ENCODE results near the gene PRKRIP1.
"Not testable (repeated sequence)": the region's sequence is repeated elsewhere in the genome, so short reads cannot be mapped to it uniquely, and the experiment has no call there.

Gene PRKRIP1

DNA sequence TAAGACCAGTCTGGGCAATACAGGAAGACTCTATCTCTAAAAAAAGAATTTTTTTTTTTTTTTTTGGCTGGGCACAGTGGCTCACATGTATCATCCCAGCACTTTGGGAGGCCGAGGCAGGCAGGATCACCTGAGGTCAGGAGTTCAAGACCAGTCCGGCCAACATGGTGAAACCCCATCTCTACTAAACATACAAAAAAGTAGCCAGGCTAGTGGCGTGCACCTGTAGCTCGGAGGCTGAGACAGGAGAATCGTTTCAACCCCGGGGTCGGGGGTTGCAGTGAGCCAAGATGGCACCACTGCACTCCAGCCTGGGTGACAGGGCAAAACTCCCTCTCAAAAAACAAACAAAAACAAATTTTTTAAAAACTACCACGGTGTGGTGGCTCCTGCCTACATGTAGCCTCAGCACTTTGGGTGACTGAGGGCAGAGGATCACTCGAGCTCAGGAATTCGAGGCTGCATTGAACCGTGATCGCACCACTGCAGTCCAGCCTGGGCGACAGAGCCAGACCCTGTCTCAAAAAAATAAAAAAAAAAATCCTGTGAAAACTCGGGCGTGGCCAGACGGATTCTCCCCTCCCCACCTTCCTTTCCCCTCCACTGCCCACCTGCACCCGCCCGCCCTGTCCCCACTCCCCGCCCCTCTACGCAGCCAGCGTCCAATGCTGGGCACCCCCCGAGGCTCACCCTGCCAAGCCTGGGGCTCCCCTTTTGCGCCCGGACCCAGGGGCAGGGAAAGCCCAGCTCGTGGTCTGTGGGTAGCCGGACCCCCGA, 36.5 kb downstream of the PRKRIP1 start:
- no peak for DNase-seq

DNA sequence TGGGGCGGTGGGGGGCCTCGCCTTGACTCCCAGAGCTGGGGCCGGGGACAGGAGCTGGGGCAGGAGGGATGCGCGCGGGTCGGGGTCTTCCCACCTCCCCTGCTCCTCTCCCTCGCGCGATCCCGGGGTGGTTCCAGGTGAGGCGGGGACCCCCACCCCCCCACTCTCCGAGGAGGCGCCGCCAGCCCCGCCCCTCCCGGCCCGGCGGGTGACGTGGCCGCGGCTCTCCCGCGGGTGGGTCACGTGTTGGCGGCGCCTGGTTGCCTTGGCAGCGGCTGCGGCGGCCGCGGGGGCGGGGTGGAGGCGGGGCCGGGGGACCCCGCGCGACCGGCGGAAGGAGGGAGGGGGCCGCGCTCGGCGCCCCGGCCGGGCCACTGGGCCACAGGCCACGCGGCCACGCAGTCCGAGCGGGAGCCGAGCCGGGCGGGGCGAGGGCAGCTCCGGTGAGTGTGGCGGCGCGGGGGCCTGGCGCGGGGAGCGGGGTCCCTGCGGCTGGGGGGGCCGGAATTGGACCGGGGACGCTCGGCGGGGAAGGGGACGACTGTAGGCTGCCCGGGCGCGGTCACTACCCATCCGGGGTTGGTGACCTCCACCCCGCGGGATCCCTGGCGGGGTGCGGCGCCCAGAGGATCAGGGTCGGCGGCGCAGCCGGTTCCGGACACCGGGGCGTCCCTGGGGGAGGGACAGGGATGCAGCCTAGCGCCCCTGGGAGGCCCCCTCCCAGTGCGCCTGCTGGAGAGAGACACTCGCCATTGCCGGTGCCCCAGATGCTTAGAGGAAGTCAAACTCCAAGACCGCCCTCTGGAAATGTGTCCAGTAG, 37.3 kb downstream of the PRKRIP1 start, which contains the start of gene ORAI2:
ORAI2 (plus strand) TSS at position 357 of the 820 bp plus-strand sequence. CDS start 5,382 bp downstream, outside the sequence.
- peak; percentile 91 for DNase-seq

GRCh38 chr7:102434039-102434486, 37.9 kb downstream of the PRKRIP1 start:
- peak; percentile 40 for DNase-seq

- DNase-seq: no peak
These were observed 40.0 kb downstream of the PRKRIP1 start for GRCh38 chr7:102436118-102436517.

- DNase-seq: no peak
These were observed 44.0 kb downstream of the PRKRIP1 start for GRCh38 chr7:102439963-102440795.

DNA sequence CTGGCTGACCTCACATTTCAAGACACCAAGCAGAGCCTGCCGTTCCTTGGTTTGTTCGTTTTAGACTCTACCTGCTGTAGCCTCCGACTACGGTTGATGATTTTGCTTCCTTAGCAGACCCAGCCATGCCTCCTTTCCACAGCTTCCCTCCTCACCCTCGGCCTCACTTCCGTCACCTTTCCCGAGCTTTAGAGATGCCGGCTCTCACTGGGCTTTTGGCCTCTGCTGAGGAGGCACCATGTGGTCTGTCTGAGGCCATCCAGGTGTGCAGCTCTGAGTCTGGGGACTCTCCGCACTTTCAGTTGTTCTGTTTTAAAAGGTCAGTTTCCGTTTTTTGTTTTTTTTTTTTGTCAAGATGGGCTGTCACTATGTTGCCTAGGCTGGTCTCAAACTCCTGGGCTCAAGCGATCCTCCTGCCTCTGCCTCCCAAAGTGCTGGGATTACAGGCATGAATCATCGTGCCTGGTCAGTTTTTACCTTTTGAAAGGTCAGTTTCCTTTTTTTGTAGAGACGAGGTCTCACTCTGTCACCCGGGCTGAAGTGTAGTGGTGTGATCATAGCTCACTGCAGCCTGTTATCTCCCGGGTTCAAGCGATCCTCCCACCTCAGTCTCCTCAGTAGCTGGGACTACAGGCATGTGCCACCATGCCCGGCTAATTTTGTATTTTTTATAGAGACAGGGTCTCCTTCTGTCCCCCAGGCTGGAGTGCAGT, 49.0 kb downstream of the PRKRIP1 start:
- no peak for DNase-seq

DNA sequence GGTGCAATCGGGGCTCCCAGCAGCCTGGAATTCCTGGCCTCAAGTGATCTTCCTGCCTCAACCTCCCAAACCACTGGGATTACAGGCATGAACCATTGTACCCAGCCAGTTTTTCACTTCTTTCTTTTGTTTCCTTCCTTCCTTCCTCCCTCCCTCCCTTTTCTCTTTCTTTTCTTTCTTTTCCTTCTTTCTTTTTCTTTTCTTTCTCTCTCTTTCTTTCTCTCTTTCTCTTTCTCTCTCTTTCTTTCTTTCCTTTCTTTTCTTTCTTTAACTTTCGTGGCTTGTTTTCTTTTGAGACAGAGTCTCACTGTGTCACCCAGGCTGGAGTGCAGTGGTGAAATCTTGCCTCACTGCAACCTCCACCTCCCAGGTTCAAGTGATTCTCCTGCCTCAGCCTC, 49.5 kb downstream of the PRKRIP1 start:
- DNase-seq: no peak

DNA sequence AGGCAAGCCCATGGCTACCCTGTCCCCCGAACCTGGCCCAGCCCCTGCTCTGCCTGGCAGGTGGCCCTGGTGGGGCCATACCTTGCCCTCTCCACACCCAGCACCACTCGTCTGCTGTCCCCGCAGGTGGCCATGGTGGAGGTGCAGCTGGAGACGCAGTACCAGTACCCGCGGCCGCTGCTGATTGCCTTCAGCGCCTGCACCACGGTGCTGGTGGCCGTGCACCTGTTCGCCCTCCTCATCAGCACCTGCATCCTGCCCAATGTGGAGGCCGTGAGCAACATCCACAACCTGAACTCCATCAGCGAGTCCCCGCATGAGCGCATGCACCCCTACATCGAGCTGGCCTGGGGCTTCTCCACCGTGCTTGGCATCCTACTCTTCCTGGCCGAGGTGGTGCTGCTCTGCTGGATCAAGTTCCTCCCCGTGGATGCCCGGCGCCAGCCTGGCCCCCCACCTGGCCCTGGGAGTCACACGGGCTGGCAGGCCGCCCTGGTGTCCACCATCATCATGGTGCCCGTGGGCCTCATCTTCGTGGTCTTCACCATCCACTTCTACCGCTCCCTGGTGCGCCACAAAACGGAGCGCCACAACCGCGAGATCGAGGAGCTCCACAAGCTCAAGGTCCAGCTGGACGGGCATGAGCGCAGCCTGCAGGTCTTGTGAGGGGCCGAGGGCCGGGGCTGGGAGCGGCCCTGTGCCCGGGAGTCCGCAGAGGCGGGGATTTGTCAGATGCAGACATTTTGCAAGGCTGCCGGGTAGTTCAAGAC, 50.4 kb downstream of the PRKRIP1 start:
- DNase-seq: no peak

DNA sequence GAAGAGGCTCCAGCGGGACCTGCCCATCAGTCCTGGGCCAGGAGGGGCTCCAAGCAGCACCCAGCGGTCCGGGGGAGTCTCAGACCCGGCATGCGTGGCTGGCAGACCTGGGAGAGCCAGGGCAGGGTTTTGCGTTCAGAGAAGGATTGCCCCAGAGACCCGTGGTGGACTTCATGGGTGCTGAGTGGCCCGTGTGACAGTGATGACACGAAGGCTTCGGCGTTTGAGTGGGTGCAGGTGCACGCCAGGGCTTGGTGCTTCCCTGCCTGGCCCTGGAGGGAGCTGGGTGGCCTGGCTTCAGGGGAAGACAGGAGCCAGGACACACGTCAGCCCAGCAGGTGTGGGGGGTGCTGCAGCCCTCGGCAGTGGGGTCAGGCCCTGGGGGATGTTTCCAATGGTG, 51.1 kb downstream of the PRKRIP1 start:
- DNase-seq: no peak

GRCh38 chr7:102449136-102449535, 53.0 kb downstream of the PRKRIP1 start:
- DNase-seq: no peak

GRCh38 chr7:102450242-102450641, 54.1 kb downstream of the PRKRIP1 start:
- DNase-seq: peak; percentile 61

- no peak for DNase-seq
These were observed 55.4 kb downstream of the PRKRIP1 start for GRCh38 chr7:102451371-102452054.

DNA sequence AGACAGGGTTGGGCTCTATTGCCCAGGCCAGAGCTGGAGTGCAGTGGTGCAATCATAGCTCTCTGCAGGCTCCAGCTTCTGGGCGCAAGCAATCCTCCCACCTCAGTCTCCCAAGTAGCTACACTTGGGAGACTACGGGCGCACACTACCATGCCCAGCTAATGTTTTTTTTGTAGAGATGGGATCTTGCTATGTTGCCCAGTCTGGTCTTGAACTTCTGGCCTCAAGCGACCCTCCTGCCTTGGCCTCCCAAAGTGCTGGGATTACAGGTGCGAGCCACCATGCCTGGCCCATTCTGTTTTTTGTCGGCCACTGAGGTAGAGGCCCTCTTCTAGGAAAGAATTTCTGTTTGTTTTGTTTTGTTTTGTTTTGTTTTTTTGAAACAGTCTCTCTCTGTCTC, 56.3 kb downstream of the PRKRIP1 start:
- DNase-seq: no peak

DNA sequence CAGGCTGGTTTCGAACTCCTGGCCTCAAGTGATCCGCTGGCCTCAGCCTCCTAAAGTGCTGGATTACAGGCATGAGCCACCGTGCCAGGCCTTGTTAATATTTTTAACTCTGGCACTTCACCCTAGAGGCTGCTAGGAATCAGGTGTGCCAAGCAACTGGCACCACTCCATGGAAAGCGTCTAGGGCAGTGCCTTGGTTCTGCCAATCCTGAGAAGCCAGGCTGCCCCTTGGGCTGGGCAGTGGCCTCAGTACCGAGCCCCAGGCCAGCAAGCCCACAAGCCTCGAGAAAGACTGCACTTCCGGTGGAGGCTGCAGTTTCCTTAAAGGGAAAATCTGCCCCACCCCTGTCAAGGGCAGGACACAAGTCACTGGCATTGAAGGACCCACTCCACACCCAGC, 57.2 kb downstream of the PRKRIP1 start:
- no peak for DNase-seq

DNA sequence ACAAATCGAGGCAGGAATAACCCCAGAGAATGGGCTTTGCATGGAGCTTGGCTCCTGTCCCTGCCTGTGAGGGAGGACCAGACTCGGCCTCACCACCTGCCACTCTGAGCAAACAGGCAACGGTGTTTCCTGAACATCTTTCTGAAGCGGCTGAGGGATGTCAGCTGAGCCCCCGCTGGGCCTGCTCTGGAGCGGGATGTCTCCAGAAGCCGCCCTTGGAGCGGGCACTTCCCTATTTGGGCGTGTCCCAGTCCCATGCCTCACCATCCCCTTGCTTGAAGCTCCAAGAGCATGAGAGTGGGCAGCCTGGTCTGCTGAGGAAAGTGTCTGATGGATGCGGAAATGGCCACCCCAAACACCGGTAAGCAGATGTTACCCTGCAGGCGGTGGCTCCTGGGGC, 58.3 kb downstream of the PRKRIP1 start:
- DNase-seq: no peak

- DNase-seq: not testable (repeated sequence)
These were observed 58.8 kb downstream of the PRKRIP1 start for GRCh38 chr7:102454932-102455331.

GRCh38 chr7:102455596-102455995, 59.4 kb downstream of the PRKRIP1 start:
- DNase-seq: no peak

DNA sequence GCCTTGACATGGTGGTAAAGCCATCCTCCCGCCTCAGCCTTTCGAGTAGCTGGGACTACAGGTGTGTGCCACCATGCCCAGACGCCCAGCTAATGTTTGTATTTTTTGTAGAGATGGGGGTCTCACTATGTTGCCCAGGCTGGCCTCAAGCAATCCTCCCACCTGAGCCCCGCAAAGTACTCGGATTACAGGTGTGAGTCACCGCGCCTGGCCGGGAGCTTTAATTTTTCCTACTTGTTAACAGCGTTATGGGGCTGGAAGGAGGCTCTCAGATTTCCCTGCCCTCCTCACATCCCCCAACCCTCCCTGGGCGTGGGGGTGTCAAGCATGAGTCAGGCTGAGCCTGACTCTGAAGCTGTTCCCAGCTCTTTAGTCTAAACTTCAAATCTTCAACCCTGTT, 60.2 kb downstream of the PRKRIP1 start:
- no peak for DNase-seq

GRCh38 chr7:102457352-102457924, 61.3 kb downstream of the PRKRIP1 start:
- no peak for DNase-seq

- no peak for DNase-seq
These were observed 63.2 kb downstream of the PRKRIP1 start for GRCh38 chr7:102459221-102459844.

Data from stimulated activated CD4-positive, alpha-beta T cell treated with anti-CD3 and anti-CD28 coated beads, Interleukin-15, amount 100 ng/mL, for 24 hours (primary cell).